ENCODE results near the gene NEUROD2. TPM values are rescaled to one million over a fixed set of nuclear protein-coding genes. Genes with fewer than 3 reads are reported as not detected.
A peak's percentile ranks its signal among the peaks of the same experiment; 100 is the strongest.

The NEUROD2 gene
- total and polyA plus RNA-seq, 2 of the 13 experiments (the other 11 are each of a cell fraction or from before 2014, with no cell fraction given): not detected

DNA sequence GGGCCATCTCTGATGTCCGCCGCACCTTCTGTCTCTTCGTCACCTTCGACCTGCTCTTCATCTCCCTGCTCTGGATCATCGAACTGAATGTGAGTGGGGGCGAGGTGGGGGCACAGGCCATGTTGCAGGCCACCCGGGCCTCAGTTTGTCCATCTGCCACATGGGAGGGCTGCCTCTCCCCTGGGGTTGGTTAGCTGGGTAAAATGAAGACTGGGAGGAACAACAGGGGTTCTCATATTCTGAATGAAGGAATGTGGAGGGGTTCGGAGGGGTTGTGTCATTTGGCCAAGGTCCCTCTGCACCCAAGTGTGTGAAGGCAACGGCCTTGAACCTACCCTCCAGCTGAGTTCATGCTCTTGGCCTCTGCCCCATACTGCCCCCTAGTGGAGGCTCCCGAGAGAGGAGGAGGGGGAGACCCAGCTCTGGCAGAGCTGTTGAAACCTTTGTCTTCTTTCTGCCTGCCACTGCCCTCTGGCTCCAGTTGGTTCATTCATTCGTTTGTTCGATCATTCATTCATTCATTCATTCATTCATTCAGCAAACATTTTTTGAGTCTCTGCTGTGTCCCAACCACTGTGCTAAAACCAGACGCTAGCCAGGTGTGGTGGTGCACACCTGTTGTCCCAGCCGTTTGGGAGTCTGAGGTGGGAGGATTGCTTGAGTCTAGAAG, 46.1 kb upstream of the NEUROD2 start (continued):
- TF ChIP-seq FOXA3 (CRISPR knock-in tag; IDR thresholded peaks at IDR 0.05): peak; percentile 50; the same call in 1 of the 2 replicates
- no peak for TF ChIP-seq SRY (CRISPR knock-in tag; IDR thresholded peaks at IDR 0.05)
- no peak for TF ChIP-seq ZNF615 (CRISPR knock-in tag; IDR thresholded peaks at IDR 0.05; ENCODE audit: borderline replicate concordance)
- TF ChIP-seq, protein P1, sequence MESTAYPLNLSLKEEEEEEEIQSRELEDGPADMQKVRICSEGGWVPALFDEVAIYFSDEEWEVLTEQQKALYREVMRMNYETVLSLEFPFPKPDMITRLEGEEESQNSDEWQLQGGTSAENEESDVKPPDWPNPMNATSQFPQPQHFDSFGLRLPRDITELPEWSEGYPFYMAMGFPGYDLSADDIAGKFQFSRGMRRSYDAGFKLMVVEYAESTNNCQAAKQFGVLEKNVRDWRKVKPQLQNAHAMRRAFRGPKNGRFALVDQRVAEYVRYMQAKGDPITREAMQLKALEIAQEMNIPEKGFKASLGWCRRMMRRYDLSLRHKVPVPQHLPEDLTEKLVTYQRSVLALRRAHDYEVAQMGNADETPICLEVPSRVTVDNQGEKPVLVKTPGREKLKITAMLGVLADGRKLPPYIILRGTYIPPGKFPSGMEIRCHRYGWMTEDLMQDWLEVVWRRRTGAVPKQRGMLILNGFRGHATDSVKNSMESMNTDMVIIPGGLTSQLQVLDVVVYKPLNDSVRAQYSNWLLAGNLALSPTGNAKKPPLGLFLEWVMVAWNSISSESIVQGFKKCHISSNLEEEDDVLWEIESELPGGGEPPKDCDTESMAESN (CRISPR knock-in tag; conservative IDR thresholded peaks at IDR 0.05): 0 out of 2 replicates have a peak, but pooled peaks have one; percentile 29
- TF ChIP-seq KMT2B (CRISPR knock-in tag; IDR thresholded peaks at IDR 0.05): no peak
- TF ChIP-seq SAP130 (CRISPR knock-in tag; IDR thresholded peaks at IDR 0.05; ENCODE audit: low read depth): peak; percentile 72
- no peak for TF ChIP-seq THAP8 (CRISPR knock-in tag; IDR thresholded peaks at IDR 0.05; ENCODE audit: borderline replicate concordance)
- TF ChIP-seq NFYC (CRISPR knock-in tag; IDR thresholded peaks at IDR 0.05): no peak
- TF ChIP-seq, protein P2, sequence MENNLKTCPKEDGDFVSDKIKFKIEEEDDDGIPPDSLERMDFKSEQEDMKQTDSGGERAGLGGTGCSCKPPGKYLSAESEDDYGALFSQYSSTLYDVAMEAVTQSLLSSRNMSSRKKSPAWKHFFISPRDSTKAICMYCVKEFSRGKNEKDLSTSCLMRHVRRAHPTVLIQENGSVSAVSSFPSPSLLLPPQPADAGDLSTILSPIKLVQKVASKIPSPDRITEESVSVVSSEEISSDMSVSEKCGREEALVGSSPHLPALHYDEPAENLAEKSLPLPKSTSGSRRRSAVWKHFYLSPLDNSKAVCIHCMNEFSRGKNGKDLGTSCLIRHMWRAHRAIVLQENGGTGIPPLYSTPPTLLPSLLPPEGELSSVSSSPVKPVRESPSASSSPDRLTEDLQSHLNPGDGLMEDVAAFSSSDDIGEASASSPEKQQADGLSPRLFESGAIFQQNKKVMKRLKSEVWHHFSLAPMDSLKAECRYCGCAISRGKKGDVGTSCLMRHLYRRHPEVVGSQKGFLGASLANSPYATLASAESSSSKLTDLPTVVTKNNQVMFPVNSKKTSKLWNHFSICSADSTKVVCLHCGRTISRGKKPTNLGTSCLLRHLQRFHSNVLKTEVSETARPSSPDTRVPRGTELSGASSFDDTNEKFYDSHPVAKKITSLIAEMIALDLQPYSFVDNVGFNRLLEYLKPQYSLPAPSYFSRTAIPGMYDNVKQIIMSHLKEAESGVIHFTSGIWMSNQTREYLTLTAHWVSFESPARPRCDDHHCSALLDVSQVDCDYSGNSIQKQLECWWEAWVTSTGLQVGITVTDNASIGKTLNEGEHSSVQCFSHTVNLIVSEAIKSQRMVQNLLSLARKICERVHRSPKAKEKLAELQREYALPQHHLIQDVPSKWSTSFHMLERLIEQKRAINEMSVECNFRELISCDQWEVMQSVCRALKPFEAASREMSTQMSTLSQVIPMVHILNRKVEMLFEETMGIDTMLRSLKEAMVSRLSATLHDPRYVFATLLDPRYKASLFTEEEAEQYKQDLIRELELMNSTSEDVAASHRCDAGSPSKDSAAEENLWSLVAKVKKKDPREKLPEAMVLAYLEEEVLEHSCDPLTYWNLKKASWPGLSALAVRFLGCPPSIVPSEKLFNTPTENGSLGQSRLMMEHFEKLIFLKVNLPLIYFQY (CRISPR knock-in tag; IDR thresholded peaks at IDR 0.05; ENCODE audit: borderline replicate concordance): no peak
- TF ChIP-seq, protein P3, sequence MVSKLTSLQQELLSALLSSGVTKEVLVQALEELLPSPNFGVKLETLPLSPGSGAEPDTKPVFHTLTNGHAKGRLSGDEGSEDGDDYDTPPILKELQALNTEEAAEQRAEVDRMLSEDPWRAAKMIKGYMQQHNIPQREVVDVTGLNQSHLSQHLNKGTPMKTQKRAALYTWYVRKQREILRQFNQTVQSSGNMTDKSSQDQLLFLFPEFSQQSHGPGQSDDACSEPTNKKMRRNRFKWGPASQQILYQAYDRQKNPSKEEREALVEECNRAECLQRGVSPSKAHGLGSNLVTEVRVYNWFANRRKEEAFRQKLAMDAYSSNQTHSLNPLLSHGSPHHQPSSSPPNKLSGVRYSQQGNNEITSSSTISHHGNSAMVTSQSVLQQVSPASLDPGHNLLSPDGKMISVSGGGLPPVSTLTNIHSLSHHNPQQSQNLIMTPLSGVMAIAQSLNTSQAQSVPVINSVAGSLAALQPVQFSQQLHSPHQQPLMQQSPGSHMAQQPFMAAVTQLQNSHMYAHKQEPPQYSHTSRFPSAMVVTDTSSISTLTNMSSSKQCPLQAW (CRISPR knock-in tag; IDR thresholded peaks at IDR 0.05): peak; percentile 67
- peak; percentile 38; the same call in 1 of the 2 replicates for TF ChIP-seq HDAC2 (CRISPR knock-in tag; IDR thresholded peaks at IDR 0.05)
- TF ChIP-seq ZNF549 (CRISPR knock-in tag; IDR thresholded peaks at IDR 0.05): no peak
- TF ChIP-seq ATF7-NPFF (CRISPR knock-in tag; IDR thresholded peaks at IDR 0.05; ENCODE audit: low read depth): peak; percentile 40
- TF ChIP-seq ZSCAN31 (CRISPR knock-in tag; IDR thresholded peaks at IDR 0.05; ENCODE audit: low read depth): no peak
- TF ChIP-seq, protein P4, sequence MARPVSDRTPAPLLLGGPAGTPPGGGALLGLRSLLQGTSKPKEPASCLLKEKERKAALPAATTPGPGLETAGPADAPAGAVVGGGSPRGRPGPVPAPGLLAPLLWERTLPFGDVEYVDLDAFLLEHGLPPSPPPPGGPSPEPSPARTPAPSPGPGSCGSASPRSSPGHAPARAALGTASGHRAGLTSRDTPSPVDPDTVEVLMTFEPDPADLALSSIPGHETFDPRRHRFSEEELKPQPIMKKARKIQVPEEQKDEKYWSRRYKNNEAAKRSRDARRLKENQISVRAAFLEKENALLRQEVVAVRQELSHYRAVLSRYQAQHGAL (CRISPR knock-in tag; IDR thresholded peaks at IDR 0.05; ENCODE audit: not compliant biosample characterization): no peak
- TF ChIP-seq YEATS4 (CRISPR knock-in tag; IDR thresholded peaks at IDR 0.05; ENCODE audit: borderline replicate concordance): no peak
- TF ChIP-seq ZNF670 (CRISPR knock-in tag; IDR thresholded peaks at IDR 0.05; ENCODE audit: borderline replicate concordance): no peak
- TF ChIP-seq, protein P5, sequence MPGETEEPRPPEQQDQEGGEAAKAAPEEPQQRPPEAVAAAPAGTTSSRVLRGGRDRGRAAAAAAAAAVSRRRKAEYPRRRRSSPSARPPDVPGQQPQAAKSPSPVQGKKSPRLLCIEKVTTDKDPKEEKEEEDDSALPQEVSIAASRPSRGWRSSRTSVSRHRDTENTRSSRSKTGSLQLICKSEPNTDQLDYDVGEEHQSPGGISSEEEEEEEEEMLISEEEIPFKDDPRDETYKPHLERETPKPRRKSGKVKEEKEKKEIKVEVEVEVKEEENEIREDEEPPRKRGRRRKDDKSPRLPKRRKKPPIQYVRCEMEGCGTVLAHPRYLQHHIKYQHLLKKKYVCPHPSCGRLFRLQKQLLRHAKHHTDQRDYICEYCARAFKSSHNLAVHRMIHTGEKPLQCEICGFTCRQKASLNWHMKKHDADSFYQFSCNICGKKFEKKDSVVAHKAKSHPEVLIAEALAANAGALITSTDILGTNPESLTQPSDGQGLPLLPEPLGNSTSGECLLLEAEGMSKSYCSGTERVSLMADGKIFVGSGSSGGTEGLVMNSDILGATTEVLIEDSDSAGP (CRISPR knock-in tag; IDR thresholded peaks at IDR 0.05; ENCODE audit: borderline replicate concordance): peak; percentile 25; the same call in 1 of the 2 replicates
- no peak for TF ChIP-seq SMAD3 (CRISPR knock-in tag; IDR thresholded peaks at IDR 0.05)

Data from HepG2 (cell line).